GM21717 (cell line): ENCODE data around the gene KRTAP5-6.

Experiments
- ATAC-seq: cut with Tn5 transposase; IDR thresholded peaks from one replicate; pipeline ENCODE4 v1.9.1; 2021; ENCODE audit warnings: mild to moderate bottlenecking, moderate library complexity; ENCODE audit not compliant: unreplicated experiment

Gene KRTAP5-6, protein sequence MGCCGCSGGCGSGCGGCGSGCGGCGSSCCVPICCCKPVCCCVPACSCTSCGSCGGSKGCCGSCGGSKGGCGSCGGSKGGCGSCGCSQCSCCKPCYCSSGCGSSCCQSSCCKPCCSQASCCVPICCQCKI

DNA sequence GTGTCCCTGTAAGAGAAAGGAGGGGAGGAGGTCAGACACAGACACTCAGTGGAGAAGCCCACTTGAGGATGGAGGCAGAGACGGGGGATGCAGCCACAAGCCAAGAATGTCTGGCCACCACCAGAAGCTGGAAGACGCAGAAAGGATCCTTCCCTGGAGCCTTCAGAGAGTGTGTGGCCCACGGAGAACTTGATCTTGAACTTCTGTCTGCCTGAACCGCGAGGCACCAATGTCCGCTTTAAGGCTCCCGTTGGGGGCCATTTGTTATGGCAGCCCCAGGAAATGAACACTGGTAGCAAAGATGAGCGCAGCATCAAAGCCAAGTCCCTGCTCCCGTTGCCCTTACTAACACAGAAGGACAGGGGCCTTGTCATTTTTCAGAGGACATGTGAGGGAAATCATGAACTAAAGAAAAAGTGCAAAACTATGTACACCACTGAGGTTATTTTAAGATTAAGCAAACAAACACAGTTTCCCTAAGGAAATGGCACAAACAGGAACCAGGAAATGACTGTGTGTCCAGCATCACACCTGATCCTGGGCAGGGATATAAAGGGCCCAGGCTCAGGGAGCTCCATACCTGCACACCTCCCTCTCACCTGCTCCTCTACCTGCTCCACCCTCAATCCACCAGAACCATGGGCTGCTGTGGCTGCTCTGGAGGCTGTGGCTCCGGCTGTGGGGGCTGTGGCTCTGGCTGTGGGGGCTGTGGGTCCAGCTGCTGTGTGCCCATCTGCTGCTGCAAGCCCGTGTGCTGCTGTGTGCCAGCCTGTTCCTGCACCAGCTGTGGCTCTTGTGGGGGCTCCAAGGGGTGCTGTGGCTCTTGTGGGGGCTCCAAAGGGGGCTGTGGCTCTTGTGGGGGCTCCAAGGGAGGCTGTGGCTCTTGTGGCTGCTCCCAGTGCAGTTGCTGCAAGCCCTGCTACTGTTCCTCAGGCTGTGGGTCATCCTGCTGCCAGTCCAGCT lies at the start of gene KRTAP5-6:
Gene KRTAP5-6, plus strand, starts transcription at position 588 of the 963 bp plus-strand sequence. Its CDS starts 51 bp downstream, at position 639.
- ATAC-seq = no peak

DNA sequence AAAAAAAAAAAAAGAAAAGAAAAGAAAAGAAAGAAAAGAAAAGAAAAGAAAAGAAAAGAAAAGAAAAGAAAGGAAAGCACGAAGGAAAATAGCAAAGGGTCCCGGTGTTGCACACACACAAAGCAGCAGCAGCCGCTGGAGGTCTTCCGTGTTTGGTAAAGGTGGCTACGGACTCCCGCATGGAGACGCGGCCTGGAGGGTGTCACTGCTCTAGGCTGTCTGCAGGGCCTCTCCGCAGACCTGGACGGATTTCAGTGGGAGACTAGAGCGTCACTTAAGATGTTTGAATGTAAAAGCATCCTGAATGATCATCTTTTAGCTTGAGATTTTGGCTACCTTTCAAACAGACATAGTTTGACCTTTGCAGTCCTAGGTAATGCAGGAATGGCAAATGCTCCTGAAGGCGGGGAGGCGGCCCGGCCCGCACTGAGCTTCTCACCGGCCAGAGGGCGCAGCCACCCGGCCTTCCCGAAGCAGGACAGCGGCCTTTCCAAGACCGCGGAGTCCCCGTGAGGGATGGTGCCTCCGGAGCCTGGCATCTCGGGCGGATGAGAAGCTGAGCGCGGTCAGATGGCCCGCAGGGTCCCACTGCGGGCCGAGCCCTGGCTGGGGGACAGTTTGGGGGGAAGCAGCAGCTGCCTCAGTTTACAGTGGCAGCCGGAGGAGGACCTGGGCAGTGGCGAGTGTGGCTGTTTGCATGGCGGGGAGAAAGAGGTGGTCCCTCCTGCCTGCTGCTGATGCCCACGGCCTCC lies 48.9 kb upstream of the KRTAP5-6 start:
- ATAC-seq = no peak

DNA sequence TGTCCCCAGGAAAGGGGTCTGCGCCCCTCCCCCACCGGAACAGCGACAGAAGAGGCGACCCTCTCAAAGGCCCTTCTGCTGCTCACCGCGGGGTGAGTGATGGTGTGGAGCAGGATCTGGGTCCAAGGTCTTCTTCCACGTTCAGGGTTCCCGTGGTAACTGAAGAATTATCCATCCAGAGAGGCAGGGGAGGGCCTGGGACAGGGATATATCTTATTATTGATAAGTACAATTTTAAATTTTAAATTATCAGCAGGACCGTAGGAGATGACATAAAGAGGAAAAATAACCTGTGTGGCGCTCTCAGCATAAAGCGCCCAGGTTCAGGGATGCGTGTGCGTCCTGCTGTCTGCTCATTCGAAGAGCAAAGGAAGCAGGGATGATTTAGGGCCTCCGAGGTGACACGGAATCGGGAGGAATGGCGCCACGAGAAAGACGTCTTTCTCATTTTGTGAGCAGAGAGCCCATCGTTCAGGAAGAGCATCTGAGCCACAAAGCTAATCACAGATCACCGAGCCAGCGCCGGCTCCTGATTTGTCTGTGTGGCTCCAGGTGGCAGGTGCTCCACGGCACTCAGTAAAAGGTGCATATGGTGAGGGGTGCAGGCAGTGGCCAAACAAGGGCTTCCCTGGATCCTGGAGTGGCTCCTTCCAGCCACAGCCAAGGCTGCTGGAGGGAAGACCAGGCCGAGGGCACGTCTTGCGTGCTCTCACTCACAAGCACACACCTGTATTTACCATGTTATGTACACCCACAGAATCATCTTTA lies 48.2 kb upstream of the KRTAP5-6 start:
- no peak for ATAC-seq

DNA sequence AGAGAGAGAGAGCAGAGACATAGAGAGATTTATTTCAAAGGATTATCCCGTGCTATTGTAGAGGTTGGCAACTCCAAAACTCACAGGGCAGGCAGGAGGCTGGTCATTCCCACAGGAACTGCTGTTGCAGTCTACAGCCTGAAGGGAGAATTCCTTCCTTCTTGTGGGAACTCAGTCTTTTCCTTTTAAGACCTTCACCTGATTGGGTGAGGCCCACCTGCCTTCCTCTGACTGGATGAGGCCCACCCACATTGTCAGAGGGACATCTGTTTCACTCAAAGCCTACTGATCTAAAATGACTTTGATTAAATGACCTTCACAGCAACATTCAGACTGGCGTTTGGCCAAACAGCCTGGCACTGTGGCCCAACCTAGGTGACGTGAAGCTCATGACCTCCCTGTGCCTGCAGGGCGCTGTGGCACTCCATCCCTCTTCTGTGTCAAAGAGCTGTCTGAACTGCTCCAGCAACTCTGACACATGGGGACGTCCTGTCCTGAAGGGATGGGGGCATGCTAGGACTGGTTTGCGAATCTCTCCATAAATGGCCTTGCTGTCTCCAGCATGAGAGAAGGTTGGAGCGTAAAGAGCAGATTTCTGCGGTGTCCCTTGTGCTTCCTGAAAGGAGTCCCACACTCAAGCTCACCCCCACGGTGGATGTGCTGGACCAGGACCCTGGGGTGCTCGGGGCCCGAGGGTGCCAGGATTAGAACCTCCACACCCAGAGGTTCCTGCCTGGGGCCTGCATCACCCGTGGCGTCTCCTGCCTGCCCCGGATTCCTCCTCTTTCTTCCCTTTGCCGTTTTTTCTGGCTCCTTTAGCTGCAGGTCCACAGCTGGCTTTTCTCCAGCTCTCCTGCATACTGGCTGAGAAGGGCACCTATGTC lies 46.7 kb upstream of the KRTAP5-6 start:
- no peak for ATAC-seq

DNA sequence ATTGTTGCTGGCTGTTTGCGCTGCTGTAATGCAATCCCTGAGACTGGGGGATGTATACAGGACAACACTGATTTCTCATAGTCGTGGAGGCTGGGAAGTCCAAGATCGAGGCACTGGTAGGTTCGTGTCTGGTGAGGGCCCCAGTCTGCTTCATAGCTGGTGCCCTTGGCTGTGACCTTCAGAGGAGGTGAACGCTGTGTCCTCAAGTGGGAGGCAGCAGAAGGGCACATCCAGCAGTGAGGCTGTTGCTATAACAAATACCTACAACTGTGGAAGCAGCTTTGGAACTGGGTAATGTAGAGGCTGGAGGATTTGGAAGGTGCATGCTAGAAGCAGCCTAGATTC lies 46.1 kb upstream of the KRTAP5-6 start:
- ATAC-seq = no peak

DNA sequence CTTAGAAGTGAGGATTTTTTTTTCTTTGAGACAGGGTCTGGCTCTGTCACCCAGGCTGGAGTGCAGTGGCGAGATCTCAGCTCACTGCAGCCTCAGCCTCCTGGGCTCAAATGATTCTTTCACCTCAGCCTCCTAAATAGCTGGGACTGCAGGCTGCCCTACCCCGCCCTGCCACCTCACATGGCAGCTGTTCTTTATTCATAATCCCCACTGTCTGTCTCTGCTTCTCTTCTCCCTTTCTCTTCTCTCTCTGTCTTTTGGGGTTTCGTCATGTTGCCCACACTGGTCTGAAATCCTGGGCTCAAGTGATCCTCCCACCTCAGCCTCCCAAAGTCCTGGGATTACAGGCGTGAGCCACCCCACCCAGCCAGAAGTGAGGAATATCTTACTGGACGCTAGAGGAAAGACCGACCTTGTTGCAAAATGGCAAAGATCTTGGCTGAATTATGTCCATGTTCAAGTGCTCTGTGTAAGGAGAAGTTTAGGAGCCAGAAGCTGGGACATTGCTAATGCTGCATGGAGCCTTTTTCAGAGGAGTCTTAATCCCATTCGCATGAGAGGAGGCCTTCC lies 45.5 kb upstream of the KRTAP5-6 start:
- no peak for ATAC-seq

DNA sequence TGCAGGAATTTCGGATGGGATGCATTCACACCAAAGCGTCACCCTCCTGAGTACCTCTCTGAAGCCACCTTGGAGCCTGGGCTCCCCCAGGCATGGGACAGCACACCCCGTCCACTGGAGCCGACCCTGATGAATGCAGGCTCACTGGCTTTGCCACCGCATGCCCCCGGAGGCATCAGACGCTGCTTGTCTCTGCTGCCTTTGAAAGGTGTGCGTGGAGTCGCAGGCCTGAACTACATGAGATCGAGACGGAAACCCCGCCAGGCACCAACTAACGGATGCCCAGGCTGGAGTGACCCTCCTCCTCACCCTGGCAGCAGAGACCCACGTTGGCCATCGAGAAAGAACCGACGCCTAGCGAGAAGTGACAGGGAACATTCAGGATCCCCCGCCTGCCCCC lies 45.0 kb upstream of the KRTAP5-6 start:
- ATAC-seq = no peak

DNA sequence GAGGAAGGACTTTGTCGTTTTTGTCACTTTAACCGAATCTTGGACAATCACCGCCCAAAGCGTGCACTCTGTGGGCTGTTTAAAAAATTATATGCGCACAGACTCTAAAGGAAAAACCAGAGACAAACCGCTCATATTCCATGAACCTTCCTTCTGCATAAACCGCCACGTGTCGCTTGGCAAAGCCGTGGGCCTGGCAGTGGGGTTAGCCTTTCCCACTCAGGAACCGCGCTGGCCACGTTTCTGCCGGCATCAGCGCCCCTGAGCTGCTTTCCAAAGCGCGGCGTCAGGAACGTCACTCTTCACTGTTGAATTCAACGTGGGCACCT lies 44.6 kb upstream of the KRTAP5-6 start:
- ATAC-seq = no peak

DNA sequence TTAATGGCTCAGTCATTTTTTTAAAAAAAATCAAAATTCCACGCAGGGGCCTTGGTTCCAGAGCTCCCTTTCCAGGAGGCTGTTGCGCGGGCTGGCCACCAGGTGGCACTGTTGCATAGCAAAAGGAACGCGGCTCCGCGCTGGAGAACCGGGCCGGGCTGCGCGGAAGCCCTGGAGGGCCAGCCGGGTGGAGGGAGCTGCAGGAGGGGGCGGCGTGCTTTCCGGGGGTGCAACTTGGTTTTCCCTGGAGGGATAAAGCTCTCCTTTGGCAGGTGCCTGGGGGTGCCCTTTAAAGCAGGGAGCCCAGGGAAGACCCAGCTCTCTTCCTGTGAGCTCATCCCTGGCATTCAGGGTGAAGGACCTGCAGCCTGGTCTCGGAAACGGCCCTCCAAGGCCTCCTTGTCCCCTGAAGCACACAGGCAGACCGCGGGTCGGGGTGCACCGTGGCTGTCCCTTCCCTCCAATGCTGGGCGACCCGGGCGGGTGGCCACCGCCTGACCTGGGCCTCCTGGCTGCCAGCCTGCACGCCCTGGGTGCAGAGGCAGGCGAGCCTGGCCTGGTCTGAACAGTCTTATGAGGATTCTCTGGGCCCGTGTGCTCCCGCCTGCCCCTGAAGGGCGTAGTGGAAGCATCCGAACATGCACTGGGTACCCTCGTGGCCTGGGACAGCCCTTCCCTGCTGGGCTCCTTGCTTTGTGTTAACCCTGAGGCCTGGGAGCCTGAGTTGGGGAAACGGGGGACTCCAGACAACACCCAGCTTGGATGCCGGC lies 44.0 kb upstream of the KRTAP5-6 start:
- no peak for ATAC-seq

DNA sequence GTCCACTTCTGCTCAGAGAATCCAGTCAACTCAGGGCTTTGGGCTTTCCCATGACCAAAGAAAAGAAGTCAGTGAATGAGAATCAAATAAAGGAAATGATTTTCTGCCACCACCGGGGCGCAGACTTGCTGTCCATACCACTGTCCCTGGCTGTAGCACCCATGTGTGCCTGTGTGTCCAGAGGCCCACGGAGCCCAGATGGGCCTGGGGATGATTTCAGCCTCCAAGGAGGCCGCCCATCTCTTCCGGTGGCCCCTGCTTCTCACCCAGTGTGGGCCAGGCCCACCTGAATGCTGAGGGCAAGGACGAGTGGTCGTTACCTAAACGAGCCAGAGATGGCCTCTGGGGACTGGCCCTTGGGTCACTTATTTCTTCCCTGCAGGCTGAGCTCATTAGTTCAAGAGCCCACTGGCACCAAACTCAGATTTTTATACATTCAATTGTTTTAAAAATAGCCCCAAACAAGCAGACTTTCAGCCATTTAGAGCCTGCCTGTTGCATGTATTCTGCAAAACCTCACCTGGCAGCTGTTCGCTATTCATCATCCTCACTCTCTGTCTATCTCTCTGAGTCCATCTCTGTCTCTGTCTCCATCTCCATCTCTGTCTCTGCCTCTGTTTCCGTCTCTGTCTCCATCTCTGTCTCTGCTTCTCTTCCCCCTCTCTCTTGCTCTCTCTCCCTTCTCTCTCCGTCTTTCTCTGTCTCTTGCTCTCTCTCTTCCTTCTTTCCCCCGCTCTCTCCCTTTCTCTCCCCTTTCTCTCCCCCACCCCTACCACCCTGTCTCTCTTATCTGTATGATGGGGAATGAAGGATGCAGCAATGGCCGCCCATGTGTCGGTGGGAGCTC lies 43.2 kb upstream of the KRTAP5-6 start:
- ATAC-seq = no peak

DNA sequence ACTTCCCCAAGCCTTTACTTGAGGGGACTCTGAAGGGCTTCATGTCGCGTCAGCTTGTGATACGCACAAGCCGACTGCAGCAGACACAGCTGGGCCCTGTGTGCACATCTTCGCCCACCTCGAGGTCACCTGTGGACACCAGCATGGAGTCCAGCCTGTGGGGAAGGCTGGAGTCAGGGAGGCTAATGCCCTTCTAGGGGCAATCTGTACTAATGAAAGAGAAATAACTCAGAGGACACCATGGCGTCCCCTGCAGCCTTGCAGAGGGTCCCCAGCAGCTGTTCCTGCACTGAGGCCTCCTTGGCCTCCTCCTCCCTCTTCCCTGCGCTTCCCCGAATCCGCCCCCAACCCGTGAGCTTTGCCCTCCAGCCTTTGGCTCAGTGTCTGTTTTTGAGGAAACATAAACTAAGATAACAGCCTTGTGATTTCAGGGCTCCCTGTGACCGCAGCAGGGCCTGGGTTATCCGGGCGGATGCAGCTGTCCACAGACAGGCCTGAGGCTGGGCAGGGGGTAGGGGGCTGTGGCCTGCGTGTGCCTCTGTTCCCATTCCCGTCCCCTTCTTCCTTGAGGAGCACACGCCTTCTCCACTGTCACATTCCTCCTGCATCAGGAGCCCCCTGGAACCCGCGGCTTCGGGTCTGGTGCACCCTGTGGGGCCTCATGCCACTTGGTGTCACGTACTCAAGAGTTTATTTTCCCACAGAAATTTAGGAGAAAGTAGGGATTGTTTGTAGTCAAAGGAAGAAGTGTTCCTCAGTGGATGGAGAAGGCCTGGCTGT lies 42.4 kb upstream of the KRTAP5-6 start:
- no peak for ATAC-seq

DNA sequence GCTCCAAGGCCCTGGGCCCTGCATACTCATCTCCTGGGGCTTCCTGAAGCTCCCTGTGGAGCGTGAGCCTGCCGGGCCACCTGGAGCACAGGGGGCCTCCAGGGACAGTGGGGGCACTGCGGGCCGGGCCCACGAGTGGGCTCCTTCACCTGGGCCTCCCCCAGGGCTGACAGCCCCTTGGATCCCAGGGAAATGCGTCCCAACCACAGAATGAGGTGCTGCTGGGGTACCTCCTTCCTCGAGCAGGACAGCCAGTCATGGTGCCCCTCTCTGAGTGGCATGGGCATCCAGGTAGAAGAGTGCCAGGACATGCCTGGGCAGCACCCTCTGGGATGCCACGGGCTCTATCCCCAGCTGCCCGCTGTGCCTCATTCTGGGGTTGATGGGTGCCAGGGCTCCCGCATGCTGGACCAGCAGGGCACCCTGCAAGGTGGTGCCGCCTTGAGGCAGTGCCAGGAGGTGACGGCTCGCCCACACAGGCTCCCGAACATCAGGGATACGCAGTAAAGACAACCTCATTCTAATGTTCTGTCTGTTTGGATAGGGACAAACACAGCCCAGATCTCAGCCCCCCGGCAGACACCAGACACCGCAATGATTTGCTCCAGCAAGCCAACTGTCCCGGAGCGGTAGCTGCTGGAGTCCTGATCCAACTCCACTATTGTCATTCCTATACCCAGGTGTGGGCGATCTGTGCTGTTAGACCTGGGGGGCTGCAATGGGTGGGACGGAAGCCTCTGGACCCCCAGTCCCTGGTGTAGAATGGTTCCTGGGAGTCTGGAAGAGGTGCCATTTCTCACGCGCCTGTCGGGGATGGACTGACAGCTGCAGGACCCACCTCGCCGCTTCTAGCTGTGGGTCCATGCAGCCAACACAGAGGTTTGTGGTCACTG lies 41.6 kb upstream of the KRTAP5-6 start:
- ATAC-seq = no peak

DNA sequence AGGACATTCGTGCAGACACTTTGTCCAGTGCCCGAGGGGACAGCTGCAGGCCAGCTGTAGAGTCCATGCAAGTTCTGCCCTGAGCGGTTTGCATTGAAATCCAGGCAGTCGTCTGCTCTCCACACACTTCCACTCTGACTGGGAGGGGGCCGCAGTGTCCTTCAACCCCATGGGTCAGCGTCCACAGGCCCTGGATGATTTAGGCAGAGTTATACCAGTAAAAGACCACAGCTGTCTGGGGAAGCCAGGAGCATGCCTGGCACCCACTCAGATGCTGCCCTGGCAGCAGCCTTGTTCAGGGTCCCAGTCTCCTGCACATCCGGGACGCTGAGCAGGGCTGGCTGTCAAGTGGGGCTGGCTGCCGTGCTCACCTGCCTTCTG lies 40.9 kb upstream of the KRTAP5-6 start:
- ATAC-seq = no peak

DNA sequence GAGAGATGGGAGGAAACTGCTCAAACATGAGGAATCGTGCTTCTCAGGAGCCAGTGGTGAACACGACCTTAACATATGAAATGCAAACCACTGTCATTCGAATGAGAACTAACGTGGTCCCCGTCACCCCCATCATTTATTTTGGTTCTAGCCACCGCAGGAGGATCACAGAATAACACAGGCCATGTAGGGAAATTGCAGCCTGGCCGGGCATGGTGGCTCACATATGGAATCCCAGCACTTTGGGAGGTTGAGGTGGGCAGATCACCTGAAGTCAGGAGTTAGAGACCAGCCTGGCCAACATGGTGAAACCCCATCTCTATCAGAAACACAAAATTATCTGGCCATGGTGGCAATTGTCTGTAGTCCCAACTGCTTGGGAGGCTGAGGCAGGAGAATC lies 40.3 kb upstream of the KRTAP5-6 start:
- ATAC-seq = no peak

DNA sequence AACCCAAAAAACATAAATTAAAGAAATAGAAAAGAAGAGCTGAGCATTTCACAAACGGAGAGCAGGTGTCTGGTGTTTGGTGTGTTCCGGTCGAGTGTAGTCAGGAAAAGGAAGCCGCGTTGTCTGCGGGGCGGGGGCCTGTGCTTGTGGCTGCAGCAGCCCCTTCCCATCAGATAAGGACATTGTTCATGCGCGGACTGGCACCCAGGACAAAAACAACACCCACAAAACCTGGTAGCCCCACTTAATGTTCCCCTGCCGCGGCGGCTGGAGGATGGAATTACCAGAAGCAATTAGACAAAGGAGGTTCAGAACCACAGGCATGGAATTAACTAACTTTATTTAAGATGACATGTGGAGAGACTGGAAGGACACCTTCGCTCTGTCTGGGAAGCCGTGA lies 37.5 kb upstream of the KRTAP5-6 start:
- ATAC-seq = no peak

DNA sequence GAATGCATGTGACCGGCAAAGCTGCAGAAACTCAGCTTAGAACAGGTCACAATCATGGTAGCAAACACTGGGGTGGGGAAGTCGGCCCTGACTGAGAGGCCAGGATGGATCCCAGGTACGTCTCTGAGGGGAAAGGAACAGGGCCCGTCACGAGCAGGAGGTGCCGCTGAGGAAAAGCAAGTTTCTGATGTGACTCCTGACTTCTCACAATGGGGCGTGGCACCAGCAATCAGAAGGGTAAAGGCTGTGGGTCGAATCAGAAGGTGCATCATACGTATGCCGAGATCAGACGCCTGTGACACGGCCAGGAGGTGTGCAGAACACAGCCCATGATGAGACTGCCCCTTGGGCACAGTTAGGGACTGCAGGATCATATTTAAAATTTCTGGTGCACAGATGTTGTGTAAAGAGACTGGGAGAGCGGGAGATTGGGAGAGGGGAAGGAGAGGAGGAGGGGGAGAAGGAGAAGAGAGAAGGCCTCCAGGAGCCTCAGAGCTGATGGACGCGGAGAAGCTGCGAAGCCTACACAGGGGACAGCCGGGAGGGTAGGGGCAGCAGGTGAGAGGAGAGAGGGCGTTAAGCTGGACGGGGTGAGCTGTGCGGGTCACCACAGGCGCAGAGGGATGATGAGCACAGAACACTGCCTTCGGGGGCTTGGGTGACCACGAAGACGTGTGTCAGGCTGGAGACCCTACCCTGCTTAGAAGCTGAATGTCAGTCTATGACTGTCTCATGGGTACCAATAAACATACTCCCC lies 36.7 kb upstream of the KRTAP5-6 start:
- no peak for ATAC-seq
